ENCODE data around the gene SLIT3. TPM values are rescaled to one million over a fixed set of nuclear protein-coding genes. Genes with fewer than 3 reads are reported as not detected.

The SLIT3 gene
- total RNA-seq, 1 experiment from 2014 or later, result not detected

DNA sequence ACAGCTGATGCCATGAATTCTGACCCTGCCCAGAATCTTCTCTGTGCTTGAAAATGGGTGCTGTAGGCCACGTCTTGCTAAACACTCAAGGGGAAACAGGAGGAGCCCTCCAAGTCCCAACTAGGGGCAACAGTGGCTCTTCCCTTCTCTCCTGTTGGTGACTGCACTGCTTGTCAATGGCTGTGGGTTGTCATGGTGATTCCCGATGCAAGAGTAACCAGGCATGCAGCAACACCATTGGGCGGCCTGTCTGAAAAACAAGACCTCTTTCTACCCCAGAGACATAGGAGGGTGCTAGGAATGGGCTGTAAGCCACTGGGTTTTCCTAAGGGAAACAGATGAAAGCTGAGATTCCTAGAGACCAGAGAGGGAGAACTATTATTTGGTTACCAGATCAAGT is 520.1 kb downstream of the SLIT3 start:
- no TSS peak for BruUV-seq (replicated peaks)
- Histone ChIP-seq H3K4me3 (no peak overlapping the region), H3K27ac (no peak overlapping the region), H3K9me3 (ENCODE audit: insufficient read depth, low read depth) (no peaks in the 10 kb centered on the region; the same call in 1 of the 2 replicates), H4K20me1 (ENCODE audit: insufficient read depth) (no peaks in the 10 kb centered on the region), H3K9me2 (ENCODE audit: insufficient read depth) (no peaks in the 10 kb centered on the region), H3K36me3 (ENCODE audit: low read depth) (no peaks in the 10 kb centered on the region), H3K4me1 (replicated peaks; ENCODE audit: insufficient read depth) (no peaks in the 10 kb centered on the region), H3K4me2 (no peak overlapping the region), H3K27me3 (ENCODE audit: insufficient read depth, low read depth) (peaks cover 99% of the 10 kb centered on the region), H3K79me2 (ENCODE audit: low read depth) (no peaks in the 10 kb centered on the region), H2AFZ (no peak overlapping the region), H3F3A (ENCODE audit: insufficient read depth, low read depth) (no peaks in the 10 kb centered on the region)
- intact Hi-C loops (cut with micrococcal nuclease; ENCODE audit: unreplicated experiment), result no loop called here
- TF ChIP-seq EZH2 (IDR thresholded peaks at IDR 0.05; ENCODE audit: low read depth), result no peak
- TF ChIP-seq, protein P1, sequence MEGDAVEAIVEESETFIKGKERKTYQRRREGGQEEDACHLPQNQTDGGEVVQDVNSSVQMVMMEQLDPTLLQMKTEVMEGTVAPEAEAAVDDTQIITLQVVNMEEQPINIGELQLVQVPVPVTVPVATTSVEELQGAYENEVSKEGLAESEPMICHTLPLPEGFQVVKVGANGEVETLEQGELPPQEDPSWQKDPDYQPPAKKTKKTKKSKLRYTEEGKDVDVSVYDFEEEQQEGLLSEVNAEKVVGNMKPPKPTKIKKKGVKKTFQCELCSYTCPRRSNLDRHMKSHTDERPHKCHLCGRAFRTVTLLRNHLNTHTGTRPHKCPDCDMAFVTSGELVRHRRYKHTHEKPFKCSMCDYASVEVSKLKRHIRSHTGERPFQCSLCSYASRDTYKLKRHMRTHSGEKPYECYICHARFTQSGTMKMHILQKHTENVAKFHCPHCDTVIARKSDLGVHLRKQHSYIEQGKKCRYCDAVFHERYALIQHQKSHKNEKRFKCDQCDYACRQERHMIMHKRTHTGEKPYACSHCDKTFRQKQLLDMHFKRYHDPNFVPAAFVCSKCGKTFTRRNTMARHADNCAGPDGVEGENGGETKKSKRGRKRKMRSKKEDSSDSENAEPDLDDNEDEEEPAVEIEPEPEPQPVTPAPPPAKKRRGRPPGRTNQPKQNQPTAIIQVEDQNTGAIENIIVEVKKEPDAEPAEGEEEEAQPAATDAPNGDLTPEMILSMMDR (conservative IDR thresholded peaks at IDR 0.05), result no peak
- DNase-seq, result no peak
- ChIA-PET POLR2A (ENCODE audit: unreplicated experiment) (no interaction called here), CTCF (no interaction called here)

DNA sequence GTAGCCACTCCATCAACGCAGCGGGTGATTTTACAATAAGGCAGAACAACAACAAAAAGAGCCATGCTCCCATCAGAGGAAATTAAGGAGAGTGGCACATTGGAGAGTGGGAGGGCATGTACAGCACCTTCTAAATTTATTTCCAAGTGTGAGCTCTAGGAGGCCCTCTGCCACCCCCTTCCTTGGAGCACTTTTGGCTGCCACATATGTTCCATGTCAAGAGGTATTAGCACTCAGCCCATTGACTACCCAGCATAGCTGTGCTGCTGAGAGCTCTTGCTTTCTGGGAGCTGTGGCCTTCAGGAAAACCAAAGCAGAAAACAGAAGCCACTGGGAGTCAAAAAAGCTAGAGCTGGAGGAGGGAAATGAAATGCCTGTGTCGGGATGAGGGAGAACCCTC is 521.6 kb downstream of the SLIT3 start:
- Histone ChIP-seq H3K36me3 (ENCODE audit: low read depth) (no peaks in the 10 kb centered on the region), H3K4me2 (no peak overlapping the region), H3K9me3 (ENCODE audit: insufficient read depth, low read depth) (no peaks in the 10 kb centered on the region; the same call in 1 of the 2 replicates), H3K27ac (no peak overlapping the region), H3K79me2 (ENCODE audit: low read depth) (no peaks in the 10 kb centered on the region), H3F3A (ENCODE audit: insufficient read depth, low read depth) (no peaks in the 10 kb centered on the region), H3K4me1 (replicated peaks; ENCODE audit: insufficient read depth) (no peaks in the 10 kb centered on the region), H2AFZ (no peak overlapping the region), H4K20me1 (ENCODE audit: insufficient read depth) (no peaks in the 10 kb centered on the region), H3K27me3 (ENCODE audit: insufficient read depth, low read depth) (peaks cover 99% of the 10 kb centered on the region), H3K4me3 (no peak overlapping the region), H3K9me2 (ENCODE audit: insufficient read depth) (no peaks in the 10 kb centered on the region)
- TF ChIP-seq EZH2 (IDR thresholded peaks at IDR 0.05; ENCODE audit: low read depth), result no peak
- TF ChIP-seq, protein P1 (conservative IDR thresholded peaks at IDR 0.05), result no peak
- ChIA-PET POLR2A (ENCODE audit: unreplicated experiment) (no interaction called here), CTCF (no interaction called here)
- BruUV-seq (replicated peaks), result no TSS peak
- no peak for DNase-seq
- intact Hi-C loops (cut with micrococcal nuclease; ENCODE audit: unreplicated experiment), result no loop called here

DNA sequence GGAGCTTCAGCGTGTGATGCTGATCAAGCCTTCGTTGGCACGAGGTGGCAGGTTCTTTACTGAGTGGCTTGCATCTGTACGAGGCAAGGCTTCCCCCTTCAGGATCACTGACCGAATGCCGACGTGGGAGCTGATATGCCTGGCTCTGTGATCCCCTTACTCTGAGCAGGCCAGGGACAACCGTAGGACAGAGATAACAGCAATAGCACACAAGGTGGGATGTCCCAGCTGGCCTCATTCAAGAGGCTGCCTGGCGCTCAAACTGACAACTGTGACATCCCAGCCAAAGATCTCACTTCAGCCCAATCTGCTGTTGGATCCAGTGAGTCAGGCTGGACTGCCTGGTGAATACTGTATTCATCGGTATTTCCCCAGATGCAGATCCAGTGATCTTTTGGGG is 522.4 kb downstream of the SLIT3 start:
- TF ChIP-seq, protein P1 (conservative IDR thresholded peaks at IDR 0.05), result no peak
- no peak for TF ChIP-seq EZH2 (IDR thresholded peaks at IDR 0.05; ENCODE audit: low read depth)
- Histone ChIP-seq H3K9me3 (ENCODE audit: insufficient read depth, low read depth) (no peaks in the 10 kb centered on the region; the same call in 1 of the 2 replicates), H2AFZ (no peak overlapping the region), H3K27me3 (ENCODE audit: insufficient read depth, low read depth) (peaks cover 99% of the 10 kb centered on the region), H3F3A (ENCODE audit: insufficient read depth, low read depth) (no peaks in the 10 kb centered on the region), H3K4me1 (replicated peaks; ENCODE audit: insufficient read depth) (no peaks in the 10 kb centered on the region), H4K20me1 (ENCODE audit: insufficient read depth) (no peaks in the 10 kb centered on the region), H3K4me2 (no peak overlapping the region), H3K36me3 (ENCODE audit: low read depth) (no peaks in the 10 kb centered on the region), H3K79me2 (ENCODE audit: low read depth) (no peaks in the 10 kb centered on the region), H3K27ac (no peak overlapping the region), H3K9me2 (ENCODE audit: insufficient read depth) (no peaks in the 10 kb centered on the region), H3K4me3 (no peak overlapping the region)
- ChIA-PET POLR2A (ENCODE audit: unreplicated experiment) (no interaction called here), CTCF (no interaction called here)
- no TSS peak for BruUV-seq (replicated peaks)
- DNase-seq, result no peak
- intact Hi-C loops (cut with micrococcal nuclease; ENCODE audit: unreplicated experiment), result no loop called here

All from PC-9 (cell line).